ENCODE measurements around the gene CPA1.

GRCh38 chr7:130430115-130430514 lies 49.8 kb downstream of the CPA1 start:
- no peak for TF ChIP-seq GABPB1 (CRISPR knock-in tag; IDR thresholded peaks at IDR 0.05)
- no peak for TF ChIP-seq PRRX2 (CRISPR knock-in tag; IDR thresholded peaks at IDR 0.05)
- TF ChIP-seq CTCF (IDR thresholded peaks at IDR 0.05) = no peak
- no peak for TF ChIP-seq NR2C2 (CRISPR knock-in tag; IDR thresholded peaks at IDR 0.05)
- no peak for TF ChIP-seq NR3C1 (CRISPR knock-in tag; conservative IDR thresholded peaks at IDR 0.05; ENCODE audit: low read depth)
- TF ChIP-seq TEAD4 (CRISPR knock-in tag; IDR thresholded peaks at IDR 0.05) = no peak
- no peak for TF ChIP-seq CBFB (CRISPR knock-in tag; IDR thresholded peaks at IDR 0.05; ENCODE audit: low read depth)
- TF ChIP-seq AFF4 (CRISPR knock-in tag; IDR thresholded peaks at IDR 0.05; ENCODE audit: borderline replicate concordance) = no peak
- TF ChIP-seq FOXJ3 (CRISPR knock-in tag; IDR thresholded peaks at IDR 0.05; ENCODE audit: borderline replicate concordance) = no peak
- TF ChIP-seq NFATC4 (CRISPR knock-in tag; IDR thresholded peaks at IDR 0.05) = no peak
- TF ChIP-seq ZNF232 (CRISPR knock-in tag; IDR thresholded peaks at IDR 0.05) = no peak

All from WTC11 (cell line).